Body of pancreas (tissue), 4 donors: ENCODE data around the gene FAM156A.

Experiments used
- POLR2A ChIP-seq, 3 donors: fragments of 450-650 bp; IDR thresholded peaks; one replicate each; pipeline ENCODE4 v1.6.1; 2016; ENCODE audit warnings: antibody characterized with exemption in 3 of 3, mild to moderate bottlenecking in 2 of 3
- TF ChIP-seq, protein P1 (sequence below), 7 experiments: fragments of 450-650 bp in 4 of 7; fragments of 200-600 bp in 3 of 7; sonication (generic) in 3 of 7; IDR thresholded peaks; one replicate each; pipeline ENCODE4 v1.5.1; 2016 to 2019; ENCODE audit warnings: antibody characterized with exemption in 7 of 7

DNA sequence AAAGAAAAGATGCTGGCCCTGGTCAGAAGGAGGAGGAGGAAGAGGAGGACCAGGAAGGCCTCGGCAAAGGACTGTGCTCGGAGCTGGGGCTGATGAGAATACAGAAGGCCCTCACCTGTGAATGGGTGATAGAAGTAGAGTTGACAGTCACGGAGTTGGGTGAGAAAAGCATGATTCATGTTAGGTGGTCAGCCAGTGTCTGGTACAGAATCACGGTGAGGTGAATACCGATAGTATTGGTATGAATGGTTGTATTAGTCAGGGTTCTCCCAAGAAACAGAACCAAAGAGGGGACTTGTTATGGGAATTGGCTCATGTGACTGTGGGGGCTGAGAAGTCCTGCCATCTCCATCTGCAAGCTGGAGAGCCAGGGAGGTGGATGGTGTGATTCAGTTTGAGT, 32.5 kb upstream of the FAM156A start:
- TF ChIP-seq, protein P1, sequence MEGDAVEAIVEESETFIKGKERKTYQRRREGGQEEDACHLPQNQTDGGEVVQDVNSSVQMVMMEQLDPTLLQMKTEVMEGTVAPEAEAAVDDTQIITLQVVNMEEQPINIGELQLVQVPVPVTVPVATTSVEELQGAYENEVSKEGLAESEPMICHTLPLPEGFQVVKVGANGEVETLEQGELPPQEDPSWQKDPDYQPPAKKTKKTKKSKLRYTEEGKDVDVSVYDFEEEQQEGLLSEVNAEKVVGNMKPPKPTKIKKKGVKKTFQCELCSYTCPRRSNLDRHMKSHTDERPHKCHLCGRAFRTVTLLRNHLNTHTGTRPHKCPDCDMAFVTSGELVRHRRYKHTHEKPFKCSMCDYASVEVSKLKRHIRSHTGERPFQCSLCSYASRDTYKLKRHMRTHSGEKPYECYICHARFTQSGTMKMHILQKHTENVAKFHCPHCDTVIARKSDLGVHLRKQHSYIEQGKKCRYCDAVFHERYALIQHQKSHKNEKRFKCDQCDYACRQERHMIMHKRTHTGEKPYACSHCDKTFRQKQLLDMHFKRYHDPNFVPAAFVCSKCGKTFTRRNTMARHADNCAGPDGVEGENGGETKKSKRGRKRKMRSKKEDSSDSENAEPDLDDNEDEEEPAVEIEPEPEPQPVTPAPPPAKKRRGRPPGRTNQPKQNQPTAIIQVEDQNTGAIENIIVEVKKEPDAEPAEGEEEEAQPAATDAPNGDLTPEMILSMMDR (IDR thresholded peaks at IDR 0.05): no peak
- TF ChIP-seq POLR2A (IDR thresholded peaks at IDR 0.05): no peak
